IPS DF 19.7 (cell line): ENCODE results near the gene ABCG2.

Experiments used
- DNase-seq: peaks from one replicate; pipeline ENCODE4 v3.0.0-alpha.2; 2013; ENCODE audit warnings: low read depth, low spot score

ABCG2 gene

DNA sequence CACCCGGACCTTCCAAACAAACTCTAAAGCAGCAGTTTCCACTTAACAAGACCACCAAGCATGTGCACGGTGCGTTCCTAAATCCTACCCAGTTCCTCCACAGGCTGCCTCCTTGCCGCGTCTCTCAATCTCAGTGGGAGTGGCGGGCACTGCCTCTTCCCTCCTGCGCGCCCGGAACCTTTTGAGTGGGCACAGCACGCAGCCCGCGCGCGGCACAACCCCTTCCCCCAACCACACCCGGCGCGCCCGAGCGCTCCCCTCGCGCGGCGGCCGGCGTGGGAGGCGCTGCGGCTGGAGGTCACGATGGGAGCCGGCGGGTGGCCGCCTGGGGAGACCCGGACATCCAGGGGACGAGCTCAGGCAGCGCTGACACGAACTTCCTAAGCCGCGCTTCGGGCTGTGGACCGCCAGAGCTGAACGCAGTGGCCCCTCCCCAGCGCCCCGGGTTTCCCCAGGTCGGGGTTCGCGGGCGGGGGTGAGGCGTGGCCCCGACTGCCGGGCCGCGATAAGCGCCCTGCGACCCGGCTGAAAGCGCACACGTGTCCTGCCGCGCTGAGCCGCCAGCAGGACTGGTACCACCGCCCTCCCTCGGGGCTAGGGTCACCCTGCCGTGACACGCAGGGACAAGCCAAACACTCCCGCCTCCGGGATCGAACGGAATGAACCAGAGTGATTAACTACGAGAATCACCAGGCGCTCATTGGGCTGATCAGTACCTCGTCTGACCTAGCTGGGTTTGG lies at the start of gene ABCG2:
ABCG2 (minus strand) TSS at position 151 of the 740 bp plus-strand sequence. CDS start 18,644 bp downstream, outside the sequence.
- peak; percentile 71 for DNase-seq

DNA sequence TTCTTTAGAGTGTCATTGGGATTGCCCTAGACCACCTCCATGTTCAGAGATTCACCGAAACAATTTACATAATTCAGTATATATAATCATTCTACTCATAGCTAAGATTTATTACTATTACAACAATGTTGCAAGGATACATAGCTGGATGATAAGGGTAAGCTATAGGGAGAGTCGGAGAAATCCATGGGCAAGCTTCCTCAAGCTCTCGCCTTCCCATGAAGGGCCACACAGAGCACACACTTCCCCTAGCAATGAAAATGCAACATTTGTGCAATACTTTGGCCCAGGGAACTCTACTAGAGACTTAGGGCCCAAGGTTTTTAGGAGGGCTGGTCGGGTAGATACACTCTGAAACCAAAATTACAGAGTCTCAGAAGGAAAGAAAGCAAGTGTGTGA lies 49.7 kb upstream of the ABCG2 start:
- no peak for DNase-seq

DNA sequence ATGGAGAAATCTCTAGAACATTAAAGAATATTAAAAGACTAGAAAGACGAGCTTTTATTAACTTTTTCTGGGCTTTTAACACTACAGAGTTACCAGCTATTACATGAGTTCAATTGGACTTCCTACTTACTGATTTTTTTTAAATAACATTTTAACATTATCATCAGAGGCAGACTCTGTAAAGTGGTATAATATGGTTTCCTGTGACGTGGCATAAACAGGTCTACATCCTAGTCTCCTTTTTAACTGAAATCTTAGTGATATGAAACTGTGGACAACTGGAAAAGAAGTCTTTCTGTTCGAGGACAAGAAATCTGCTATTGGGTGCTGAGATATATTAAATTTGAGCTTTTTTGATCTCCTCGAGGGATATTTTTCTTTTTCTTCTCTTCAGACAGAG lies 48.7 kb upstream of the ABCG2 start:
- no peak for DNase-seq

DNA sequence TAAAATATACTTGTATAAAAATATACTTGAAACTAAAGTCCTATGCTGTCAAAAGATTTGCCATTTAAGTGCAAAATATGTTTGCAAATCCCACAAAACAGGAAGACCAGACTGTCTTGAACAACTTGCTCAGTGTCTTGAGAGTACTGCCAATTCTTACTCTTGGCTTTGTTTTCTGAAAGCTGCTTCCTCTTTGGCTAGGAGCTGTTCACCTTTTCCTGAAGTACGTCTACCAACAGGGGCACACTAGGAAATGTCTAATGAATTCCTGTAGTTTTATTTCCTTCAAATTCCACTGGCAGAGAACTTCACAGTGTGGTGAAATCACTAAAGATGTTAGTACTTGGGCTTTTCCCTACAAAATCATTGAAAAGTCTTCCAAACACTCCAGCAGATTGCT lies 46.4 kb upstream of the ABCG2 start:
- DNase-seq = no peak

DNA sequence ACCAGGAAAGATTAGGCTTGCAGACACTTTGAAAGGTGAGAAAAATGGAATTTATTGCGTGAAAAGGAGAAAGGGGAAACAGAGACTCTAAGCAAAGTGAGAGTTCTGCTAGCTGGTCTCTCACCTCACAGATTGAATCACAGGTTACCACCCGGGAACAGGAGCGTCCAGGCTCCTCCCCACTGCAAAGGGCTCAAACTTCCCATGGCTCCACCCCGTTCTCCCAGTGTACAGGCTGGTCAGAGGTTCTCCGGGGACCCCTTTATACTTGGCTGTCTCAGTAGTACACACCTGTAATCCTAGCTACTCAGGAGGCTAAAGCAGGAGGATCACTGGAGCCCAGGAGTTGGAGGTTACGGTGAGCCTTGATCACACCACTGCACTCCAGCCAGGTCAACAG lies 44.0 kb upstream of the ABCG2 start:
- no peak for DNase-seq

DNA sequence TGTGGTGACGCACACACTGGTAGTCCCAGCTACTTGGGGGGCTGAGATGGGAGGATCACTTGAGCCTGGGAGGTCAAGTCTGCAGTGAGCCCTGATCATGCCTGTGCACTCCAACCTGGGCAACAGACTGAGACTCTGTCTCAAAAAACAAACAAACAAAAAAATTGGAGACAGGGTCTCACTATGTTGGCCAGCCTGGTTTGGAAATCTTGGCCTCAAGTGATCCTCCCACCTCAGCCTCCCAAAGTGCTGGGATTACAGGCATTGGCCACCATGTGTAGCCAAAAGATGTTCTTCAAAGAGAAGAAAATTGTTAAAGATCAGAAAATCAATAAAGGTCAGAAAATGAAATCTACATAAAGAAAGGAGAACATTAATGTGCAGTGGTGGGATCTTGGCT lies 41.7 kb upstream of the ABCG2 start:
- DNase-seq = no peak

DNA sequence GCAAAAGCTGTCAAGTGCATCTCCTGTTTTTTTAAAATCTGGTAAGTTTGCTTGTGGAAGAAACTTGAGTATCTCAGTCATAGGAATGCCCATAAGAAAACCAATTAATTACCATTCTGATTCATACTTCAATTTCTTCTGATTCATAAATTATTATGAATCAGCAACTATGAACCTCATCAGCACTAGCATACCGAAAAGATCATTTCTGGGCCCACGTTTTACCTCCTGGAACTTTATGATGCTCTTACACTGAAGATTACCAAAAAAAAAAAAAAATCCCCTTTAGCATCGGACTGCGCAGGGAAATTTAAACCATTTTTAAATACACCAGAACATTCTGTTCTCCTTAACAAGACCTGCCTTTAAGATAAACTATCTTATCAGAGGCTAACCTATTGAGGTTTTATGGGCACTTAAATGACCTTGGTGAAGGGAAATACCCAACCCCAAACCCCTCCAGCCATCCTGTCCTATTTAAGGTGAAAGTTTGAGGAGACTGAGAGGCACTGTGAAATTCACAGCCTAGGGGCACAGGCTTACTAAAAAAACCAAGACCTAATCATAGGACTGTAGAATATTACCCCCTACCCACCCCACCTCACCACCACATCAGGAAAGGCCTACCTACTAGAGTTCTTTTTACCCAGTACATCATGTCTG lies 38.2 kb upstream of the ABCG2 start:
- DNase-seq = no peak

DNA sequence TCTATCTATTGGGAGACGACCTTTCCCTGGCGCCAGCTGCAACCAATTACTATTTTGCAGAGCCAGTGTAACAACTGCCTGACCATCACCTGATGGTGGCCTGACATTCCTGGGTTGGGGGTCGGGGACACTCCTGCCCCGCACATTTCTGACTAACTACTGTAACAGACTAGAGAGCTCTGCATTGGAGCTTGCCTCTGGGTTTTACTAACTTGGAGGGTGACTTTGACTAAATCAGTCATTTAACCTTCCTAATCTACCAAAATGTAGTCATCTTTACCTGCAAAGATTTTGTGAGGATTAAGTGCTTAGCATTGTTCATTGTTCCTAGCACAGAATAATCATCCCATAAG lies 37.5 kb upstream of the ABCG2 start:
- DNase-seq = peak; percentile 76

DNA sequence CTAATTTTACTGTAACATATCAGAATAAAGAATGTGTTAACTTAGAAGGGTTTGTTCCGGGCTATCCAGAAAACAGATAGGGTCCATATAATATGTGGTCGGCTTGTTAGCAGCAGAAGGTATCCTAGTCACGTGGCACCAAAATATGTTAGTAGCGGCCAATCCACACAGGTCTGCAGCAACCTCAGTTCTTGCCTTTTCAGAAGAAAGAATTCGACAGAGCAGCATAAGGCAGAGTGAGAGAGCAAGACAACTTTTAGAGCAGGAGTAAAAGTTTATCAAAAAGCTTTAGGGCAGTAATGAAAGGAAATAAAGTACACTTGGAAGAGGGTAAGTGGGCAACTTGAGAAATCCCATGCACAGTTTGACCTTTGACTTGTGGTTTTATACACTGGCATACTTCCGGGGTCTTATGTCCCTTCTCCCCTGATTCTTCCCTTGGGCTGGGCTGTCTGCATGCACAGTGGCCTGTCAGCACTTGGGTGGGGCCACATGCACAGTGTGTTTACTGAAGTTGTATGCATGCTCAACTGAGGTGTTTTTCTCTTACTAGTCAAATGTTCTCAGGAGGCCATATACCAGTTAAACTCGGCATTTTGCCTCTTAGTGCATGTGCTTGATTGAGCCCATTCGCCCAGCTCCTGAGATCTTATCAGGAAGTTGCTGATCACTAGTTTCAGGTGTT lies 37.0 kb upstream of the ABCG2 start:
- no peak for DNase-seq

DNA sequence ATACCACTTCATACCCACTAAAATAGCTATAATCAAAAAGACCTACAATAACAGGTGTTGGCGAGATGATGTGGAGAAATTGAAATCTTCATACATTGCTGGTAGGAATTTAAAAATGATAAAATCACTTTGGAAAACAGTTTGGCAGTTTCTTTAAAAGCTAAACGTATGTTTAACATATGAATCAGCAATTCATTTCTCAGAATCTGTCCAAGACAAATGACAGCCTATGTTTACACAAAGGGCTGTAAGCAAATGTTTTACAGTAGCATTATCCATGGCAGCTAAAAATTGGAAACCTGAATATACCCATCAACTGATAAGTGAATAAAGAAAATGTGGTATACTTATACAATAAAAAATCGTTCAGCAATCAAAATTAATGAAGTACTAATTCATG lies 33.0 kb upstream of the ABCG2 start:
- DNase-seq = no peak

DNA sequence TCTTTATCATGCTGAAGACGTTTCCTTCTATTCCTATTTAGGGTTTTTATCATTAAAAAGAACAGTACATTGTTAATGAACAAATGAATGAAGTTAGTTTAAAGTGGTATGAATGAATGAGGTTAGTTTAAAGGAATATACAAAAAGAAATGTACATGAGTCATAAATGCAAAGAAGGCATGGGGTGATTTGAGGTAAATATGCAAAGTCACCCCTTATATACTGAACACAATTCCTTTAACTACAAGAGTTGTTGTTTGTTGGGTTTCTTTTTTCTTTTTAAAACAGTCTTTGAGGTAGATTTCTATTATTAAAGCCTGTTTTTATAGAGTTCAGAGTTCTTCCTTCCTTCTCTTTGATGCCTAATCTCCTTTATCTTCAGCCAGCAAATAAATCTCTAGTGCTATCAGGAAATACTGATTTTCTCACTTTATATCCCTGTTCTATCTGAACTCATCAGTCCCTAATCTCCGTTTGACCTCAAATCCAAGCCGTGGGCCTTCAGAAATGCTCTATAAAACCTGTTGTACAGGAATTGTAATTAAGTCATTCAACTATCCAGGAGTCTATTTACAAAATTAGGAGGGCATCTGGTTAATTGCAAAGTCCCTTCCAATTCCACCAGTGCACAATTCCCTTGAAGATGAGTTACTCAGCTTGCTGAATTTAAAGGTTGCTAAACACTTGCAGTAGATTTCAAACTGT lies 31.6 kb upstream of the ABCG2 start:
- DNase-seq = no peak

DNA sequence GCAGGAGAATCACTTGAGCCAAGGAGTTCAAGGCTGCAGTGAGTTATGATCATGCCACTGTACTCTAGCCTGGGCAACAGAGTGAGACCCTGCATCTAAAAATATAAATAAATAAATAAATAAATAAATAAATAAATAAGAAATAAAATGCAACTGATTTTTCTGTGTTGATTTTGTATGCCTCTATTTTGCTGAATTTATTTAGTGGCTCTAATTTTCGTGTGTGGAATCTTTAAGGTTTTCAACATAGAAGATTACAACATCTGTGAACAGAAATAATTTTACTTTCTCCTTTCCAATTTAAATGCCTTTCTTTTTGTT lies 30.9 kb upstream of the ABCG2 start:
- no peak for DNase-seq

DNA sequence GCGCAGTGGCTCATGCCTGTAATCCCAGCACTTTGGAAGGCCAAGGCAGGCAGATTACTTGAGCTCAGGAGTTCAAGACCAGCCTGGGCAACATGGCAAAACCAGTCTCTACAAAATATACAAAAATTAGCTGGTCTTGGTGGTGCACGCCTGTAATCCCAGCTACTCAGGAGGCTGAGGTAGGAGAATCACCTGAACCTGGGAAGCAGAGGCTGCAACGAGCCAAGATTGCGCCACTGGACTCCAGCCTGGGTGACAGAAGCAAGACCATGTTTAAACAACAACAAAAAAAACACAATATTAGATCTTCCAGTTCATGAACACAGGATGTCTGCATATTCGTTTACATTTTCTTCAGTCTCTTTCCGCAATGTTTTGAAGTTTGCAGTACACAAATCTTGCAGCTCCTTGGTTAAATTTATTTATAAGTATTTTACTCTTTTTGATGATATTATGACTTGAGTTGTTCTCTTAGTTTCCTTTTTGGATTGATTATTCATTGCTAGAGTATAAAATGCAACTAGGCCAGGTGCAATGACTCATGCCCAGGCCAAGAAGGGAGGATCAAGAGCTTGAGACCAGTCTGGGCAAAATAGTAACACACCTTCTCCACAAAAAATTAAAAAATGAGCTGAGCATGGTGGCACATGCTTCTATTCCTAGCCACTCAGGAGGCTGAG lies 30.4 kb upstream of the ABCG2 start:
- DNase-seq = no peak

DNA sequence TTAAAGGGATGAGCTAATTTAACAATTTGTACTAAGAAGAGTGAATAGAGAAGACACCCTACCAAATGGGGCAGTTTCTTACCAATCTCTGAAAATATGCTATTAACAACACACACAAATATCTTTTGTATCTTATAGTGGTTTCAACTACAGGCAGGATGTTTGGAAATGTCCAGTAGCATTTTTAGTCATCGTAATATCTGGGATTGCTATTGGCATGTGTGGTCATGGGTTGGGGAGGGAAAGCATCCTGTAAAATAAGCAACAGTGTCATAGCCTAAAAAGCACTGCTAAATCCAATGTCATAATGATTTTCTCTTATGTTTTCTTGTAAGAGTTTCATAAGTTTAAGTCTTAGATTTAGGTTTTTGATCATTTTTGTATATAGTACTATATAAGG lies 29.3 kb upstream of the ABCG2 start:
- DNase-seq = no peak

DNA sequence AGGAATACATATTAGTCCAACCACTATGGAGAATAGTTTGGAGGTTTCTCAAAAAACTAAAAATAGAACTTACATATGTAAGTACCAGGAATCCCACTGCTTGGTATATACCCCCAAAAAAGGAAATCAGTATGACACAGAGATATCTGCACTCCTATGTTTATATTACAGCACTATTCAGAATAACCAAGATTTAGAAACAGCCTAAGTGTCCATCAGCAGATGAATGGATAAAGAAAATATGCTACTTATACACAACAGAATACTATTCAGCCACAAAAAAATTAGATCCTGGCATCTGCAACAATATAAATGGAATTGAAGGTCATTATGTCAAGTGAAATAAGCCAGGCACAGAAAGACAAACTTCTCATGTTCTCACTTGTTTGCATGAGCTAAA lies 27.5 kb upstream of the ABCG2 start:
- DNase-seq = no peak

DNA sequence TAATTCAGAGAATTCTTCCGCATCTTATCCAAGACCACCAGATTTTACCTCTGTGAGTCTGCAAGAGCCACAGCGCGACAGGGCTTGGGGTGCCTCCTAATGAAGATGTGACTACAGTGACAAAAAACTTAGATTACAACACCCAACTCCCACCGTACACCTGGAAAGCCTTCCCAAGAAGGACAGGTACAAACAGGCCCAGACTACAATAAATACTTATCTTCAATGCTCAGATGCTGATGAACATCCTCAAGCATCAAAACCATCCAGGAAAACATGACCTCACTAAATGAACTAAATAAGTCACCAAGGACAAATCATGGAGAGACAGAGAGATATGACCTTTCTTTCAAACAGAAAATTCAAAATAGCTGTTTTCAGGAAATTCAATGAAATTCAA lies 20.8 kb upstream of the ABCG2 start:
- DNase-seq = no peak

DNA sequence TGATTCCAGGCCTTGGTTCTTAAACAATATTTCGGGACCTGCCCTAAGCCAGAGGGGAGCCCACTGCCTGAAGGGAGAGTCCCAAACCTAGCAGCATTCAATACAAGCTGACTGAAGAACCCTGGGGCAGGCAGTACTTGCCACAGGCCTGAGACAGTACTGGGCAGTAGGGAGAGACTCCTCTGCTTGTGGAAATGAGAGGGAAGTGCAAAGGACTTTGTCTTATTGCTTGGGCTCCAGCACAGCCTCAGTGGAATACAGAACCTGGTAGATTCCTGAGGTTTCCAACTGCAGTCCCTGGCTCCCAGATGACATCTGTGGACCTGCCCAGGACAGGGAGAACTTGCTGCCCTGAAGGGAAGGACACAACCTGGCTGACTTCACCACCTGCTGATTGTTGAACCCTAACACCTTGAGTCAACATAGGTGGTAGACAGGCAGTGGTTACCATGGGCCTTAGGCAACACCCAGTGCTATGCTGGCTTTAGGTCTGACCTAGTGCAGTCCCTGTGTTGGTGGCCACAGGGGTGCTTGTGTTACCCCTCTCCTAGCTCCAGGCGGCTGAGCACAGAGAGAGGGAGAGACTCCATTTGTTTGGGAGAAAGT lies 20.3 kb upstream of the ABCG2 start:
- no peak for DNase-seq

DNA sequence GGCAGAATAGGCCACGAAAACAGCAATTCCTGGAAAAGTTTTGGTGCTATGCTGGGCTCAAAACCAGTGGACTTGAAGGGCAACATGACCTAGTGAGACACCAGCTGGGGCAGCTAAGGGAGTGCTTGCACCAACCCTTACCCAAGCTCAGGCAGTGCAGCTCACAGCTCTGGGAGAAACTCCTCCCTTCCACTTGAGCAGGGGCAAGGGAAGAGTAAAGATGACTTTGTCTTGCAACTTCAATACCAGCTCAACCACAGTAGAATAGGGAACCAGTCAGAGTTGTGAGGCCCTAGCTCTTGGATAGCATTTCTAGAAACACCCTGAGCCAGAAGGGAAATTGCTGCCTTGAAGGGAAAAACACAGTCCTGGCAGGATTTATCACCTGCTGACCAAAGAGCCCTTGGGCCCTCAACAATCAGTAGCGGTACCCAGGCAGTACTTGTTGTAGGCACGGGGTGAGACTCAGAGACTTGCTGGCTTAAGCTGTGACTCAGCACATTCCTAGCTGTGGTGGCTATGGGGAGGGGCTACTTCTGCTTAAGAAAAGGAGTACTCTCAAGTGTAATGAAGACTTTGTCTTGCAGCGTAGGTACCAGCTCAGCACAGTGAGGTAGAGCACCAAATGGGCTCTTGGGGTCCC lies 19.7 kb upstream of the ABCG2 start:
- peak; percentile 97 for DNase-seq

DNA sequence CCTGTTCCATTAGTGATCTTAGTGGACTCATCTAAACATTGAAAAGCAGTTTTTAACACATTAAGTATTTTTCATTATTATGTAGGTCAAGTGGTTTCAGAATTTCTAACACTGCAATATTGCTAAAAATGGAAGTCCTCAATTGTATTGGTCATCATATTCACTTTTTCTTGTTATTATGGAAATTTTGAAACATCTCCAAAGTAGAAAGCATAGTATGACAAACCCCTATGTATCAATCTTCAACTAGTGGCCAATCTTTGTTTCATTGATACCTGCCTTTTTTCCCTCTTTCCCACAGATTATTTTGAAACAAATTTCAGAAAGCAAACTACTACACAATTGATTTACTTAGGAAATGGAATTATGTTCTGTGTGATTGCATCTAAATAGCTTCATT lies 14.5 kb upstream of the ABCG2 start:
- no peak for DNase-seq

DNA sequence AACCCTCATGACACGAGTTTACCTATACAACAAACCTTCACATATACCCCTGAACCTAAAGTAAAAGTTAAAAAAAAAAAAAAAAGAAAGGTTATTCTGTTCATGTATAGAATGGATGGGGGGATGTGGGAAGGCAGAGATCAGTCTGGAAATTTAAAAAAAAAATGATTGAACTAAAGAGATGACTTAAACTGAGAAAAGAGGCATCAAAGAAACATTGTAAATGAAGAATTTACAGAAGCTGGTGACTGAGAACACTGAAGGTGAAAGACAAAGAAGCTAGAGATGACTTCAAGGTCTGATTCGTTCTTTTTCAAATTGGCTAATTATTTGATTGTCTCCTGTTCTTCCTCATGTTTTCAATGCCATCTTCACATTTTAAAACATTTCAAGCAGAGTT lies 12.8 kb upstream of the ABCG2 start:
- DNase-seq = no peak

DNA sequence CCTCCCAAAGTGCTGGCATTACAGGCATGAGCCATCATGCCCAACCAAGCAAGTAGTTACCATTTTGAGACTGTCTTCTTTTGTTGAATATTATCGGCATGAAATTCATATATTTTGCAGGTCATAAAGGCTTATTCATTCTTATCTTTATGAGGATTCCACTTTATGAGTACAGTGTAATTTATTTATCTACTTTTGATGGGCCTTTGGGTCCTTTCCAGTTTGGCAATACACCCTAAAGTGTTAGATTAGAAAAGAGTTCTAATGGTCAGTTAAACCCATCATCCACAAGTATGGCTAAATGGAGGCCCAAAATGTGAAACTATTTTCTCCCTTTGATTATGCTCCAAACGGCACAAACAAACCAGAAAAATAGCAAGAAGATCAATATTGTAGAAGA lies 10.9 kb upstream of the ABCG2 start:
- DNase-seq = no peak
